BLaER1 (cell line): ENCODE data around the gene SNAPC2.
"Not testable (repeated sequence)": the region's sequence is repeated elsewhere in the genome, so short reads cannot be mapped to it uniquely, and the experiment has no call there.

Experiments
- H3K27ac ChIP-seq: shearing (Covaris generic); formaldehyde crosslinking; 2 replicates; pipeline ENCODE4 v1.8.1; 2022
- H3K27me3 ChIP-seq: shearing (Covaris generic); formaldehyde crosslinking; 2 replicates; pipeline ENCODE4 v1.8.1; 2022
- H3K36me3 ChIP-seq: shearing (Covaris generic); formaldehyde crosslinking; 2 replicates; pipeline ENCODE4 v1.8.1; 2022
- H3K4me1 ChIP-seq: shearing (Covaris generic); formaldehyde crosslinking; 2 replicates; pipeline ENCODE4 v1.8.1; 2022
- H3K4me2 ChIP-seq: shearing (Covaris generic); formaldehyde crosslinking; 2 replicates; pipeline ENCODE4 v1.8.1; 2022
- H3K4me3 ChIP-seq: shearing (Covaris generic); formaldehyde crosslinking; 2 replicates; pipeline ENCODE4 v1.8.1; 2022
- H3K9ac ChIP-seq: shearing (Covaris generic); formaldehyde crosslinking; 2 replicates; pipeline ENCODE4 v1.8.1; 2022
- H3K9me3 ChIP-seq: shearing (Covaris generic); formaldehyde crosslinking; 2 replicates; pipeline ENCODE4 v1.8.1; 2022
- H4K20me1 ChIP-seq: shearing (Covaris generic); formaldehyde crosslinking; 2 replicates; pipeline ENCODE4 v1.8.1; 2022
- Cebpa-rat ChIP-seq: shearing (Covaris generic); IDR thresholded peaks from 2 replicates; pipeline ENCODE4 v1.8.1; 2022

Gene SNAPC2

DNA sequence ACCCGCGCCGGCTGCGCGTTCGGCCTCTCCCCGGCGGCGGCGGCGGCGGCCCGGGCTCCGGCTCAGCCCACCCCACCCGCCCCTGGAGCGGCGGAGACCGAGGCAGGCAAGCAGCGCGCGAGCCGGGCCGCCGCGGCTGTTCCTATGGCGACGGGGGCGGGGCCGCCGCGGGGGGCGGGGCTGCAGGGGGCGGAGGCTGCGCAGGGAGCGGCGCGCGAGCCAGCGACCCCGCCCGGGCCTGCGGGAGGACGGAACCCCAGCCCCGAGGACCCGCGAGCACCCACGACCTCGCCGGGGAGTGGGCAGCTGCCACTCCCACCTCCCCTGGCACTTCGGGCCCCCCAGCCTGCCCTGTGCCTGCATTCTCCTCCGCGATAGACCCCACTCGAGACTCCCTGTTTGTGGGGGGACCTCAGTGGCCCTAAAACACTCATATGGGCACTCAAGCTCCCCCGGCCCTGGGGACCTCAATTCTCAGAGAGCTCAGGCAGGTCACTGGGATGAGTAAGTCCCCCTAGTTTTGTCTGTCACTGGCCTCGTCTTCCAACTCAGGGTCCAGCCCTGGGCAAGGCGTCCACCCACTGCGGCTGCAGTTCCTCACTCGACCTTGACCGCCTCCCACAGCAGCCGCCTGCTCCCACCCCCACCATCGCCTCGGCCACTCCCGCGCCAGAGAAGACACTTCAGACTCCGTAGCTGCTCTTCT, 6.0 kb downstream of the SNAPC2 start, which contains the start of gene CTXN1:
CTXN1 (minus strand) TSS at position 115 of the 706 bp plus-strand sequence. CDS start 597 bp downstream, outside the sequence.
- H3K9me3 ChIP-seq: no peaks in the 10 kb centered on the region
- H4K20me1 ChIP-seq: peaks cover 82% of the 10 kb centered on the region
- peak within 1 kb of the TSS; percentile 70 for H3K4me3 ChIP-seq
- TF ChIP-seq Cebpa-rat: no peak
- H3K4me1 ChIP-seq: peaks cover 59% of the 10 kb centered on the region
- peak within 1 kb of the TSS; percentile 63; the same call in 1 of the 2 replicates for H3K27ac ChIP-seq
- no peaks in the 10 kb centered on the region for H3K27me3 ChIP-seq
- peak within 1 kb of the TSS; percentile 97 for H3K4me2 ChIP-seq
- H3K9ac ChIP-seq: peak within 1 kb of the TSS; percentile 71
- peaks cover 40% of the 10 kb centered on the region for H3K36me3 ChIP-seq

DNA sequence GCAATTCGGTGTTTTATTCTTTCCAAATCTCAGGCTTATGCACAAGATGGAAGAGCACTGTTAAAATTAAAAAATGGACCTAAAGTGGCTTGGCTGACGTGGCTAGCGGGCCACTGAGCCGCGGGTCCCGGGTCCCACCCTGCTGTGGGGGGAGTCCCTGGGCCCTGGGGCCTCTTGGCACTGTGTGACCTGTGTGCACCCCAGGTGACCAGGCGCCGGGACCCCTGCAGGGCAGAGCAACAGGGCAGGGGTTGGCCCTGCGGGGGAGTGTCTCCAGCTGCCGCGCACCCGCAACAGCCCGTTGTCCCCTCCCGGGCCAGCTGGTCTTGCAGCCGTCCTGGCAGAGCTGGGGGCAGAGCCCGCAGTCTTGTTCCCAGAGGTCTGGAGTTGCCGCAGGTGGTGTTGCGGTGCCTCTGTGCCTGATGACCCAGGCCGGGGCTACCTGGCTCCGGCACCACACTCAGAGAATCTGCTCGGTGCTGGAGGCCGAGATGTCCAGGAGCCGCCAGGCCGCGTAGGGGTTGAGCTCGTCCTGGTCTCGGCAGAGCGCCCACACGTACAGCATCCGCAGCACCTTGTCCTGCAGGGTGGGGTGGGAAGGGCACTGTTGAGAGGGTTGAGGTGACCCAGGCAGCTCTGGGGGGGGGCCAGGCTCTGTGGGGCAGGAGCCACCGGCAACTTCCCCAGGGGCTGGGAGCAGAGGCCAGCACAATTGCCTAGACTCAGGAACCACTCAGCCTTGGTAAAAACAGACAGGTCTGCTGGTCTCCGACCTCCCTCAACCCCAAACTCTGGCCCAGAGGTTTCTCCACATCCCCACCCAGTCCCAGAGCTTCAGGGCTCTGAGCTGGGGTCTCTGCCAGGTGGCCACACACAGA, 6.8 kb downstream of the SNAPC2 start:
- Histone ChIP-seq H3K4me2 (peak overlapping the region; percentile 88; the same call in 1 of the 2 replicates), H3K27ac (no peak overlapping the region), H3K9me3 (no peaks in the 10 kb centered on the region), H3K36me3 (peaks cover 43% of the 10 kb centered on the region), H3K27me3 (no peaks in the 10 kb centered on the region), H4K20me1 (peaks cover 82% of the 10 kb centered on the region), H3K9ac (no peak overlapping the region), H3K4me1 (peaks cover 58% of the 10 kb centered on the region), H3K4me3 (no peak overlapping the region)
- TF ChIP-seq Cebpa-rat: no peak

DNA sequence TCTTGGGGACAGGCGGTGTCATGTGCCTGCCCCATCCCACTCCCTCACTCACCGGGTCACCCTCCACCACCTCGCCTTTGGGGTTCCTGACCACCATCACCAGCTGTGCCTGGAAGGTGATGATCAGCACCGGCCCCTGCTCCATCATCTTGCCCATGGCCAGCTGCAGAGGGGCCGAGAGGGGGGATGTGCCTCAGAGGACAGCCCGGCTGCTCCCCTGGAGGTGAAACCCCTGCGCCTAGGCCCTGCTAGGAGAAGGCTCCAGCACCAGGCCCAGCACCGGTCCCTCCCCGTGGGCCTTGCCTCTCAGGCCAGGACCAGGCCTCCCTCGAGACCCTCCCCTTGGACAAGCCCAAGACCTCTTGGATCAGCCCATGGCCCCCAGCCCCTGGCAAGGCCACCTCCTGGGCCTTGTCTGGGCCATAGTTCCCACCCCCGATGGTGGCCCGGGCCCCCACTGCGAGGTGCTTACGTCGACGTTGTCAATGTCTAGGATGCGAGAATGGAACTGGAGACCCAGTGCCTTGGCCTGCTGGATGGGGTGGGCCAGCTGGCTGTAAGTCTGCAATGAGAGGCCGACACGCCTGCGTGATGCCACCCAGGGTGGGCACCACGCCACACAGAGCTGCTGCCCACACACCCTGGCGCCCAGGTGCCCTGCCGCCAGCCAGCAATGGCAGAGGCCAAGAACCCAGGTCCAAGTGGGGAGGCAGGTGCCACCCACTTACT, 7.6 kb downstream of the SNAPC2 start:
- H3K27ac ChIP-seq: no peak overlapping the region
- no peaks in the 10 kb centered on the region for H3K27me3 ChIP-seq
- H3K4me3 ChIP-seq: no peak overlapping the region
- peaks cover 57% of the 10 kb centered on the region for H3K4me1 ChIP-seq
- no peak overlapping the region for H3K9ac ChIP-seq
- peaks cover 81% of the 10 kb centered on the region for H4K20me1 ChIP-seq
- no peak overlapping the region for H3K4me2 ChIP-seq
- H3K36me3 ChIP-seq: peaks cover 43% of the 10 kb centered on the region
- H3K9me3 ChIP-seq: no peaks in the 10 kb centered on the region
- no peak for TF ChIP-seq Cebpa-rat

DNA sequence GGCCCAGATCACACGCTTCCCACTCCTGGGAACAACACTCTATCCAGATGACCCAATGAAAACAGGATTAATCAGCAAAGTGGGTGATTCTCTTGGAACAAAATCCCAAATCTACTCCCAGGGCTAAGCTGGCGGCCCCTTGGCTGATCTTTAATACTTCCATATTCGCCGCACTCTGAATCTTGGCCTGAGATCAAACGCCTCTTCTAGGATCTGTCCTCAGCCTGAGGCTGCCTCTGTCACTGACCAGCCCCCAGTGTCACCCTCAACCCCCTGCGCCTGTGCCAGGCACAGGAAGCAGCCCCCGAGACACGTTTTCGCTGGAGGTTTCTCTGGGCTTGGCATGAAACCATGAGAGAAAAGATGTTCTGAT, 8.2 kb downstream of the SNAPC2 start:
- H3K36me3 ChIP-seq: peaks cover 43% of the 10 kb centered on the region
- no peaks in the 10 kb centered on the region for H3K9me3 ChIP-seq
- H4K20me1 ChIP-seq: peaks cover 79% of the 10 kb centered on the region
- no peak overlapping the region for H3K27ac ChIP-seq
- H3K9ac ChIP-seq: no peak overlapping the region
- H3K4me3 ChIP-seq: no peak overlapping the region
- peaks cover 54% of the 10 kb centered on the region for H3K4me1 ChIP-seq
- no peaks in the 10 kb centered on the region for H3K27me3 ChIP-seq
- H3K4me2 ChIP-seq: no peak overlapping the region
- TF ChIP-seq Cebpa-rat: no peak

- Histone ChIP-seq H3K27me3 (no peaks in the 10 kb centered on the region), H3K36me3 (peaks cover 49% of the 10 kb centered on the region), H3K27ac (no peak overlapping the region), H3K4me2 (peak overlapping the region; percentile 49), H3K4me3 (no peak overlapping the region), H3K9ac (no peak overlapping the region), H4K20me1 (peaks cover 77% of the 10 kb centered on the region), H3K4me1 (peaks cover 47% of the 10 kb centered on the region), H3K9me3 (no peaks in the 10 kb centered on the region)
- TF ChIP-seq Cebpa-rat: no peak
Observed at GRCh38 chr19:7928741-7929701, 8.9 kb downstream of the SNAPC2 start.

DNA sequence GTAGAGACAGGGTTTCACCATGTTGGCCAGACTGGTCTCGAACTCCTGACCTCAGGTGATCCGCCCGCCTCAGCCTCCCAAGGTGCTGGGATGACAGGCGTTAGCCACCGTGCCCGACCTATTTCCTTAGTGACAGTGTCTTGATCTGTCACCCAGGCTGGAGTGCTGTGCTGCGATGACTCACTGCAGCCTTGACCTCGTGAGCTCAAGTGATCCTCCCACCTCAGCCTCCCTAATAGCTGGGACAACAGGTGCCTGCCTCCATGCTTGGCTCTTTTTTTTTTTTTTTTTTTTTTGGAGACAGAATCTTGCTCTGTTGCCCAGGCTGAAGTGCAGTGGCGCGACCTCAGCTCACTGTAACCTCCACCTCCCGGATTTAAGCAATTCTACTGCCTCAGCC, 9.9 kb downstream of the SNAPC2 start:
- not testable (repeated sequence) for H3K27me3 ChIP-seq, H3K9ac ChIP-seq, H3K9me3 ChIP-seq, H3K4me3 ChIP-seq, H3K27ac ChIP-seq
- H3K4me1 ChIP-seq: peaks cover 36% of the 10 kb centered on the region
- peak overlapping the region; percentile 49 for H3K4me2 ChIP-seq
- H4K20me1 ChIP-seq: peaks cover 79% of the 10 kb centered on the region
- peaks cover 59% of the 10 kb centered on the region for H3K36me3 ChIP-seq

GRCh38 chr19:7930765-7931164, 10.6 kb downstream of the SNAPC2 start:
- H3K4me3 ChIP-seq: no peak overlapping the region
- TF ChIP-seq Cebpa-rat: no peak
- H3K36me3 ChIP-seq: peaks cover 67% of the 10 kb centered on the region
- peak overlapping the region; percentile 49 for H3K4me2 ChIP-seq
- peaks cover 36% of the 10 kb centered on the region for H3K4me1 ChIP-seq
- H3K27me3 ChIP-seq: no peaks in the 10 kb centered on the region
- peak overlapping the region; percentile 59; the same call in 1 of the 2 replicates for H3K27ac ChIP-seq
- peak overlapping the region; percentile 49; the same call in 1 of the 2 replicates for H3K9ac ChIP-seq
- H4K20me1 ChIP-seq: peaks cover 84% of the 10 kb centered on the region
- no peaks in the 10 kb centered on the region for H3K9me3 ChIP-seq

DNA sequence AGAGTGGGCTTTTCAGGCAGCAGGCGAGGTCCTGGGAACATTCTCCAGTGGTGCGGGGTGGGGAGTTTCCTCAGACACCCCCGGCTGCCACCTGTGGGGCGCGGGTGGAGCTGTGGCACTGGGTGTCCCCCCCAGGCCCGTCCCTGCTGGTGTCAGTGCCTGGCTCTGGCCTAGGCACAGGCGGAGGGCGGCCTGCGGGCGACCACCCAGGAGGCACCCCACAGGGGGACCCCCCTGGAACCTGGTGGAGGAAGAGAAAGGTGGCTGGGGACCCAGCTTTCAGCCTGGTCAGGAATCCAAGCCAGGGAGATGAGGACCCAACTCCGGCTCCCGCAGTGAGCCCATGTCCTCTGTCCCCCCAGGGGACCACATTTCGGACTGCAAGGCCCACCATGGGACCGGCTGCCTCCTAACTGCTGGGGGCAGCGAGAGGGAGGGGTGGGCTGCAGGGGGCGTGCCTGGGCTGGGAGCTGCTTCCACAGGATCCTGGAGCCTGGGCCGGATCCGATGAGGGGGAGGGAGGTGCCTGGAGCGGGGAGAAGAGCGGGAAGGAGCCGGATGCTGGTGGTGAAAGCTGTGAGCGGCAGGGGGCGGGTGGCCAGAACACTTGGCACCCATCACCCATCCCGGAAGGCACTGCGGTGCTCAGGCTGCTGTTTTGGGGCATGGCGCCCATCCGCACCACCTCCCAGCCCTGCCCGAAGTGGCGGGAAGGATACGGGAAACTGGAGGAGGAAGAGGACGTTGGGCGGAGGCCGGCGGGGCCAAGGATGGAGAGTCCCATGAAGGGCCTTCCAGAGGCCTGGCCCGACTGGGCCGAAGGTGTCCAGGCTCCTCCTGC, 11.3 kb downstream of the SNAPC2 start:
- Histone ChIP-seq H4K20me1 (peaks cover 87% of the 10 kb centered on the region), H3K4me1 (peaks cover 32% of the 10 kb centered on the region), H3K36me3 (peaks cover 73% of the 10 kb centered on the region), H3K9ac (peak overlapping the region; percentile 49; the same call in 1 of the 2 replicates), H3K4me3 (no peak overlapping the region), H3K4me2 (peak overlapping the region; percentile 49), H3K9me3 (no peaks in the 10 kb centered on the region), H3K27me3 (no peaks in the 10 kb centered on the region), H3K27ac (peak overlapping the region; percentile 59; the same call in 1 of the 2 replicates)
- no peak for TF ChIP-seq Cebpa-rat
